ENCODE measurements around the gene LHX4. TPM values are rescaled to one million over a fixed set of nuclear protein-coding genes. Genes with fewer than 3 reads are reported as not detected.

The LHX4 gene
- polyA plus RNA-seq, 5 donors = 3.1 to 5.1 (median 4.1) TPM

DNA sequence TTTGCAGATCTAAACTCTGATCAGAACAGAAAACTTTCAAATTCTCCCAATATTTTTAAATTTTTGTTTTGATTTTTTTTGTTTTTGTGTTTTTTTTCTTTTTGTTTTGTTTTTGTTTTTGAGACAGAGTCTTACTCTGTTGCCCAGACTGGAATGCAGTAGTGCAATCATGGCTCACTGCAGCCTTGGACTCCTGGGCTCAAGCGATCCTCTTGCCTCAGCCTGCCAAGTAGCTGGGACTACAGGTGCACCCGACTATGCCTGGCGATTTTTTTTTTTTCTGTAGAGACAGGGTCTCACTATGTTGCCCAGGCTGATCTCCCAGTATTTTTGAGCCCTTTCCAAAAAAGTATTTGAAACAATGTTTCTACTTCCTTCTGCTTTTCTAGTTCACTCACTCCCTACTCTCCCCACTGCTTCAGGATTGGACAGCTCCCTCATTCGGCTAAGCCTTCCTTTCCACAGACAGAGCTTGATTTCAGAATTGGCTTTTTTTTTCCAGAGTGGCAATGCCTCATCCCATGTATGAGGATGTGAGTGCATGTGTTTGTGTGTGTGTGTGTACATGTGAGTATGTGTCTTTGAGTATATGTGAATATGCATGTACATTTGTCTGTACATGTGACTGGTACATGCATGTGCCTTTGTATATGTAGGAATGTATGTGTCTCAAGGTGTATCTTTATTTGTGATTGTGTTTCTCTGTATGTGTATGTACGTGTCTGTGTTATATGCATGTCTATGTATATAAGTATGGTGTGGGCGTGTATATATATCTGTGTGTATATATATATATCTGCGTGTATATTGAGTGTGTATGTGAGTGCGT, 11.9 kb downstream of the LHX4 start:
- DNase-seq = no peak

DNA sequence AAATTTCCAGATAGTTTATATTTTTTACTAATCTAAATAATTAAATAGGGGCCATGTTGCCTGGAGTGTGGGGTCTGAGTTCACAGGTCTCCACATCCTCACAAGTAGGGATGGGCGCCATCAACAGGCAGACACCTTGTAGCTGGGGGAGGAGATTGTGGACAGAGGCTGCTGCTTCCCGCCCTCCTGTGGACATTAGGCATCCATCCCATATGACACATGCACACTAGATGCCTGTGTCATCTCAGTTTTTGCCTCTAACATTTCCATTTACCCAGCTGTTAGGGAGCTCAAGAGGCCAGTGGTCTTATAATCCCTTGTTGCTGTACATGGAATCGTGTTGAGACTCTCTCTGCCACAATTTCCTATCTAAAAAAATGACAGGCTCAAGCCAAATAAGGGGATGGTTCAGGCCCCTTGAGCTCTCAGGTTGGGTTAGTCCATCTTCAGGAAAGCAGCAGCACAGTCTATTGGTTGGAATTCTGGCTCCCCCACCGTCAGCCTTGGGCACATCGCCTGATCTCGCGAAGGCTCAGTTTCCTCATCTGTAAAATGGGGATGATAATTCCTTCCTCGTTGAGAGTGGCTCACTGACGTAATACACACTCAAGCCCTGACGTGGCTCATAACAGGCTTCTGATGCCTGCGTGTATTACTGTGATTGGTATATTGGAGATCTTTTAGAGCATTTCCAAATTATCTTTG, 13.6 kb downstream of the LHX4 start:
- no peak for DNase-seq

DNA sequence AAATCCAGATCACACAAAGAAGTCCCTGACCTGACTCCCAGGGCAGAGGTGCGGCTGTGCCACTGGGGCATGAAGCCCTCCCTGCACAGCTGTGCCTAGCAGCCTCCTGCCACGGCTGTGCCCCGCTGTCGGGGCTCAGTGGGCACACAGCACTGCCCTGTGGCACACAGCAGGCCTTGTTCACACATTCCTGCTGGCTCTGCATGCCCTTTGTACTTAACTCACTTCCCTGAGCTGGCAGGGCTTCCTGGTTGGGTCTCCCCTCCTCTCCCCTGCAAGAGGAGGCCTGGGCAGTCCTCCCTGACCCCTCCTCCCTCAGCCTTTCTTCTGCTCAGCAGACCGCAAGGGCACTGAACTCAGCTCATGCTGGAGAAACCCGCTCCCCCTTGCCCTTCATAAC, 14.8 kb downstream of the LHX4 start:
- DNase-seq = no peak

DNA sequence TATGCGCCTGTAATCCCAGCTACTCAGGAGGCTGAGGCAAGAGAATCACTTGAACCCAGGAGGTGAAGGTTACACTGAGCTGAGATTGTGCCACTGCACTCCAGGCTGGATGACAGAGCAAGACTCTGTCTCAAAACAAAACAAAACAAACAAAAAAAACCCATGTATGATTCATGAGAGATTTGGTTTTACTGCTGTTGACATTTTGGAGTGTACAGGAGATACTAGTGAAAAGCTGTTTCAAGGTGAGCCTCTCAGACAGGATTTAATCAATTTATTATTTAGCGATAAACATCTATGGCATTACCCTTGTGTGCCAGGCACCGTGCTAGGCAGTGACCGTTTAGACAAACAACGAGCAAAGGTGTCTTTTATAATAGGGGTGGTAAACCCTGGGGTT, 16.5 kb downstream of the LHX4 start:
- no peak for DNase-seq

DNA sequence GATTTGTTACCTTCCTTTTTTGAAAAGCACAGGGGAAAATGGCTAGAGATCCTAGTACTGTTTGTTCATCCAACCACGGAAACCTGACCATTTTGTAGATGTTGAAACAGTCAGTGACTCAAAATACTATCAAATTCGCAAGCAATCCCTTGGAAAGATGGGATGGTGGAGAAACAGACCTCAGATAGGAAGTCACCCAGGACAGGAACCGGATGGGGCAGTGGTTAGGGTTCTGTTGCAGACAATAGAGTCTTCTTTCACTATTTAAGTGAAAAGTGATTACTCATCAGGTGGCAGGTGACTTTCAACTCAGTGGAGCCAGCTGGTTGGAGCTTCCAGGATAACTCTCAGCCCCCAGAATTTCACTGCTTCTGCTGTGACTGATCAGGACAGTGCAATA, 17.0 kb downstream of the LHX4 start:
- no peak for DNase-seq

DNA sequence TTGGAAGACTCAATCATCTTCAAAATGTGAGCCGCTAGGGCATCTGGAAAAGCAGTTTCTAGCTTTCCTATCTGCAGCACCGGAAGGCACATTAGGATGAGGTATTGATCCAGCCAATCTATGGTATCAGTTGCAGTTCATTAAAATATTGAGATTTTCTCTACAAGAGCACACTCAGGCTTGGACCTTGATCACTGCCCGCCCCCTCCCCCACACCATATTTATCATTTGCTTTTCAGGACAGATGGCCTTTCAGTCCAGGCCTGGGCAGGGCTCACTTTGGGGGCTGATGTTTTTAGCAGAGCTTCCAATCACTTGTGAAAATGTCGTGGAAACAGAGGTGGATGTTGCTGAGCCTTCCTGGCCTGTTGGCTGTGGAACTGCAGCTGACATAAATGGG, 17.5 kb downstream of the LHX4 start:
- no peak for DNase-seq

DNA sequence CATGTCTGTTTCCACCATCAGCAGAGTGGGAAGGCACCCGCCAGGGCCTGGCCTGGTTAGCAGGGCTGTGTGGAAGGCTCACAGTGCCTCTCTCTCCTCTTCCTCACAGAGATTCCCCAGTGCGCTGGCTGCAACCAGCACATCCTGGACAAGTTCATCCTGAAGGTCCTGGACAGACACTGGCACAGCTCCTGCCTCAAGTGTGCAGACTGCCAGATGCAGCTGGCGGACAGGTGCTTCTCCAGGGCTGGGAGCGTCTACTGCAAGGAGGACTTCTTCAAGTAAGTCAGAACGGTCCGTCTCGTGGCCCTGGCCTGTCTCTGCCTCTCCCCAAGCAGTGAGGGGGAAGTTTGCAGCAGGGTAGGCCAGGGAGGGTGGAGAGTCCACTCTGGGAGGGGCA, 18.1 kb downstream of the LHX4 start:
- no peak for DNase-seq

DNA sequence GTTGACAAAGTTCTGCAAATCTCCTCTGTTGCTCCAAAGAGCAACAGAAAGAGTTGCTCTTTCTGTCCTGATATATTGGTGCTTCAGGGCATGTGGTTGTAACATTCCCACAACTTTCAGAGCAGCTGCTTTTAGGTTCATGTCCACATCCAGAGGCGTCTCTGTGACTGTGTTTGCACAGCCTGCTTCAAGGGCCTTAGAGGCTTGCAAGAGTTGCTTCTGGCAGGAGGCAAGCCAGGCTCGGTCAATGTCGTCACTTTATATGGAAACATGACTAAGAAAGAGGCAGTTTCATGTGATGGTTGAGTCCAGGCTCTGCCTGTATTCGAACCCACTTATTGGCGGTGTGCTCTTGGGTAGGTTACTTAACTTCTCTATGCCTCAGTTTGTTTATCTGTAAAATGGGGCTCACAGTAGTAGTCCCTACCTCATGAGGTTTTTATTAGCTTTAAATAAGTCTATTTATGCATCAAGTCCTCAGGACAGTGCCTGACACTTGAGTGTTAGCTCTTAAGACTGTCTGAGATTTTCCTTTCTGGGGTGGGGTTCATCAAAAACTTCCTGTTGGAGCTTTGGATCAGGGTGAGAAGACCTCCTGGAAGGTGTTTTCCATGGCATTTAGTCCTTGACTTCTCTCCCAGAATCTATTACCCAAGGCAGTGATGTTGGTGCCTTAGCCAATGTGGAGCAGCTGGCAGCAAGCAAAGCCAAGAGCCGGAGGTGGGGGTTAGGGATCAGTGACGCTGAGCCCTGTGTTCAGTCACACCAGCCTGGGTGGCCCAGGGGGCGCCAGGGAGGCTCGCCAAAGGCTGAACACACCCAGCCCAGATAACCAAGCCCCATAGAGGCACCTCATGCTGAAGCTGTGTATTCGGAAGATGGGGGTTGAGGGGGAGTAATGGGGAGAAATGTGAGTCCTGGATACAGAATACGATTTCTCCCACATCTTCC, 18.9 kb downstream of the LHX4 start:
- DNase-seq = no peak

DNA sequence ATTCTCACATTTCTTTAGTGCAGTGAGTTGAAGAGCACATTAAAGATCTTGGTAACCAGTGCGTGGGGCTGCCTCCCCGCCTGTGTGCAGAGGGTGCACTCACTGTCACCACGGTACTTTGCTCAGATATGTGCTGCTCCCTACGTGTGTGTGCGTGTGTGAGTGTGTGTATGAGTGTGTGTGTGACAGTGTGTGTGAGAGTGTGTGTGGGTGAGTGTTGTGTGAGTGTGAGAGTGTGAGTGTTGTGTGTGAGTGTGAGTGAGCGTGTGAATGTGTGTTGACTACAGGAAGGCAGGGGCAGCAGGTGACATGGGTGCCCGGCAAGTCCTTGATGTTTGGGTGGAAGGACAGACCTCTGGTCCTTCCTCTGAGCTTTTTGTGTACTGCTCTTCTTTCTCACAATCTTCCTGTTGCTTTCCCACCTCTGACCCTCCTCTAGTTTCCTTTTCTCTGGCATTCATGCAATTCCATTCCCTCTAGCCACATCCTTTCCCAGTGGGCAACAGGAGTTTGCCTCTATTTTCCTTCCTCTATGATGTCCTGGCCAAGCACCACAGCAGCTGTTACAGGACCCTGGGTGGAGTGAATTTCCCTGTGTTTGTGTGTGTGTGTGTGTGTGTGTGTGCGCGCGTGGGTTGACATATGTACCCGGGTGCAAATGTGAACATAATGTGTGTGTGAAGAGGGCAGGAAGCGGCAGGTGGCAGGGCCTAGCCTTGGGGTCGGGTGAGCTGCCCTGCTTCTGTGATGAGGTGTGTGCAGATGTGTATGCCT, 19.8 kb downstream of the LHX4 start:
- DNase-seq = no peak

DNA sequence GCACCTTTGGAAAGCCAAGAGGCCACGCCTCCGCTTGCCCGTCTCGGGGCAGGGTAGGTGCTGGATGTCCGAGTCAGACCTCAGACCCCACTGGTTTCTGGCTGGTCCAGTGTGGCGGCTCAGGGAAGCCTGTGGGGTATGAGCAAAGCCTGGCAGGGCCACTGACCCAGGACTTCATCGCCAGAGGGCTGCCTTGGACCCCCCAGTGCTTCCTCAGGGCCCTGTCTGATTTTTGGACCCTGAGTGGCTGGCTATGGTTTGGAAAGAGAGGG, 20.4 kb downstream of the LHX4 start:
- DNase-seq = no peak

DNA sequence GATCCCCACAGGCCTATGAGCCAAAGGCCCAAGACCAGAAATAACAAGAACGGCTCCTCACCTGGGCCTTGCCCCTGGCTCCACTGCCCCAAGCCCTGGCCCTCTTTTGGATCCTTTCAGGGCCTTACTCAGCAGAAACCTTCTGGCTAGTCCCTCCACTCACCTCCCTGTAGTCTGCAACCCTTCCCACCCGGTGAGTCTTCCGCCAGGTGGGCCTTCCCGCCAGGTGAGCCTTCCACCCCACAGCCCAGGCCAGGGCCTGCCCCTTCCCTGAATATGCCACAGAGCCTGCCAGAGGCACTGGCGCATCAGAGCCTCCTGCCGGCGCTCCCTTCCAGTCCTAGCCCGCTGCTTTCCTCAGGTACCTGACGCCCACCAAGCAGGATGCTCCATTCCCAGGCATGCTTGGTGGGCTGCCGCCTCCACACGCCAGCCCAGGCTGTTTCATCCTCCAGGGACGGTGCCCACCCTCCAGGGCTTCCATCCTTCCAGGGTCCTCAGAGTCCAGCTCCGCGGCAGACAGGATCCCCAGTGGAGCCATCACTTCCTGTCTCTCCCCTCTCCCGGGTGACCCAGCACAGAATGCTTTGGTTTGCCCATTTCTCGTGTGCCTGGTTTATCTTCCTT, 20.9 kb downstream of the LHX4 start:
- DNase-seq = no peak

DNA sequence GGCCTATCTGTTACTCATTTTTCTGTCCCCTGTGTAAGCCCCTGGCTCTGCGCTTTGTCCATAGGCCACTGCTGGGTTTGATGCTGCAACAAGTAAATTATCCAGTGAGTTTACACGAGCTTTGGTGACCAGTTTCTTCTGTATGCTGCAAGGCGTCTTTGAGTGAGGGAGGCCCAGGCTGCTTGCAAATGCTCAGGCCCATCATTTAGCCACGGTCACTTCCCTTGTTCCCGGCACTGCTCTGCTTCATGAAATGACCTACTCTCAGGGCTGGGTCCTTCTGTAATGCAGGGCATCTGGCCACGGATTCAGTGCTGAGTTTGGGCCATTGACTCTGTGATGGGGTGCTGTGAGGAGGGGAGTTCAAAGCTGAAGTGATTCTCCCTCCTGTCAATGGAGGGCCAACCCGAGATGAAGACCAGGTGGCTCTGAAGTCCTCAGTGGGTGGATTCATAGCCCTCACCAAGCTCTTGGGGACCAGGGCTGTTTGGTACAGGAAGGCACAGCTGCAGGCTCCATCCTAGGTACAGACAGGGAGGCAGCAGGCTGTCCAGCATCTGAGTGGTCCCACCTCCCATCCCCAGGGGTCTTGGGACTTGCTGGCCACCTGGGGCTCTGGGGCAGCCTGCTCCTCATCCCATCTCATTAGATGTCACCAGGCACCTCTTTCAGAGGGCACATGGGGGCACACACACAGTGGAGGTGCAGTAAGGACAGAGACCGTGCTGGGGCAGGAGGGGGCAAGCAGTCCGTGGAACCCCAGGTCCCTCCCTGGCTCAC, 21.7 kb downstream of the LHX4 start:
- no peak for DNase-seq

DNA sequence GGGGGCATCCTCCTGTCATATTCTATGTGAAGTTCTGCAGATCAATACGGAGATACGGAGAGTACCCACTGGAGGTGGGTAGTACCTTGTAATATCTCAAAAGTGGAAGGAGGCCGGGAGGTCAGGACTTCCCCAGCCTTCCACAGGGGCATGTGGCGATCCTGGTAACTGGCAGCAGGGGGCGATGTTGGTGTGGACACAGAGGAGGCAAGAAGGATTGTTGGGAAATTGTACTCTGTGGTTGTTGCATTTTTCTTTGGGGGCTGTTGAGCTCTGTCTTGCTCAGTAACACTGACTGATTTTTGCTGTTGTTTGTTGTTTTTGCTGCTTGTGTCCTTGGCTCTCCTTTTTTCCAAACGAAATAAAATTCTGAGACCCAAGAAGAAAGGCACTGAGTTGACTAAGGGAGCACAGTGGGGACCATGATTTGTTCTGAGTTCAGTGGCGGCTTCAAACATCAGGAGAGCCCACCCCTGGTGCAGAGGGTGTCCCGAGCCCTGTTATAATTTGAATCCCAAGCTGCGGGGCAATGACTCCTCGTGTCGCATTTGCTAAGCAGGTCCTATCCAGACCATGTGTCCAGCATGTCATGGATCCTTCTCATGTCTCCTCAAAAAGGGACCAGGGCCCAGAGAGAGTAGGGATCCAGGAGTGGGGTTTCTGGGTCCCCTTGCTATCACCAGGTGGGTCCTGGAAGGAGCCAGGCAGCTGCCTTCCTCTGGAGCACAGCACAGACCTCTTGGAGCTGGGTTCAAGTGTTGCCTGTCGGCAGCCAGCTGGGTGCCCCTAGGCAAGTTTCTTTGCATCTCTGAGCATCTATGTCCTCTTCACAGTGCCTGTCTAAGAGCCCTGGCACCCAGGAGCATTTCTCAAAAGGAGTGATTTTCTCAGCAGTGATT, 22.8 kb downstream of the LHX4 start:
- no peak for DNase-seq

DNA sequence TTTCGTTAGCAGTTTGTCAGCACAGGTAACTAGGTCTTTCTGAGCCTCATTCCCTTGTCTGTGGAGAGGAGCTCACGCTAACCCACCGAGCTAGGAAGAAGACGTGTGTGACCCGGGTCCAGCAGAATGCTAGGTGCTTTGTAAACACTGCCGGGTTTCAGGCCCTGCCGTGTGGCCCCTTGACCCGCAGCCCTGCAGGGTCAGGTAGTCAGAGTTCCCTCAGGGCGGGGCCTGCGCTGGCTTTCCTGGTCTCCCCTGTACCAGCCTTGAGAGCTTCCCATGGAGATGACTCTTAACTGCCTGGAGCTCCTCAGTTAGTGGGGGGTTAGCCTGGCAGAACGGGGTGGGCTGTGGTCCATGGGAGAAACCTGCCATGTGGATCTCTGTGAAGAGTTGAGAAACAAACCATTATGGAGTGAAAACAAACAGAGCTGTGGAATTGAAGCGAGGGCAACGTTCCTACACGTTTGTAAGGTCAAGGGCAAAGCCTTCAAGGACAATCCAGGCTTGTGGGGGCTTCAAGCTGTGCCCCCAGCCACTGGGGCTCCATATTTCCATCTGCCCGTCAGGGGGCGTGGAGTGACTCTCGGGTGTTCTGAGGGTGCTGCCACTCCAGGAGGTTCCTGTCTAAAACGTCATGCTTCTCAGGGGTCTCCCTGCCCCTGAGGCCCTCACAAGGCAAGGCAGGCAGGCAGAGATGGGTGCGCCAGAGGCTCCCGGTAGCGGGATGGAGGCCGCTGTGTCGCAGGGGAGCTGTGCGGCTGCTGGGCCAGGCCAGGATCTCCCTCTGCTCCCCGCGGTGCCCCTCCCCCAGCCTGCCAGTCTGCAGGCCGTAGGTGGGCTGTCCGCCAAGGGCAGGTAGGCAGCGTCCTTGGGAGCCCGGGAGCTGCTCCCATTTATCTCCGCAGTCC, 23.8 kb downstream of the LHX4 start:
- DNase-seq = no peak

DNA sequence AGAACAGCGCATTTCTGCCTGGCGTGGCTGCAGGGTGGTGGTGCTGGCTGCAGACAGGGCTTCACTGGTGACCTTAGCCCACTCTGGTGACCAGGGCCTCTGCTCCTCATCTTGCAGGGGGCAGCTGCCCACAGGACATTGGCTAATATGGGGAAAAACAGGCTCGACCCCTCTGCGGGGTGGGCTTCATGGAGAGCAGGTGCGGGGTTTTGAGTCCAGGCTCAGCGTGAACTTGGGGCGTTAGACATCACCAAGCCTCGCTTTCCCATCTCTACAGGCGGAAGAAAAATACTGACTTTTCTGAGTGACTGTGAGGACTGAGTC, 24.4 kb downstream of the LHX4 start:
- no peak for DNase-seq

DNA sequence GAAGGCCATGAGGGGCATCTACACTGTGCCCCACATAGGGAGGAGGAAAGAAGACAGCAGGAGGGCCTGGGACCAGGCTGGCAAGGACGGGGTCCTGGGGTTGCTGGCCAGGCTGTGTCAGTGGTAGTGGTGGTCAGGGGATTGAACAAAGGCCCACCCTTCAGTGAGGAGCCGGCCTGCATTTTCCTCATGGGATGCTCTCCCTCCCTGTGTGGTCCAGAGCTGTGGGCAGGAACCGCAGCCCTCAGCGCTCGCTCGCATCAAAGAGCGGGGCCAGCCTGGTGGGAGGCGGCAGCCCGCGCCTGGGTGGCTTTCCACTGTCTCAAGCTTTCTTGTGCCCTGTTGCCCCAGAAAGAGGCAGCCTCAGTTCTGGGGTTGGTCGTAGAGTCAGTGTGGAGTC, 24.8 kb downstream of the LHX4 start:
- DNase-seq = no peak

DNA sequence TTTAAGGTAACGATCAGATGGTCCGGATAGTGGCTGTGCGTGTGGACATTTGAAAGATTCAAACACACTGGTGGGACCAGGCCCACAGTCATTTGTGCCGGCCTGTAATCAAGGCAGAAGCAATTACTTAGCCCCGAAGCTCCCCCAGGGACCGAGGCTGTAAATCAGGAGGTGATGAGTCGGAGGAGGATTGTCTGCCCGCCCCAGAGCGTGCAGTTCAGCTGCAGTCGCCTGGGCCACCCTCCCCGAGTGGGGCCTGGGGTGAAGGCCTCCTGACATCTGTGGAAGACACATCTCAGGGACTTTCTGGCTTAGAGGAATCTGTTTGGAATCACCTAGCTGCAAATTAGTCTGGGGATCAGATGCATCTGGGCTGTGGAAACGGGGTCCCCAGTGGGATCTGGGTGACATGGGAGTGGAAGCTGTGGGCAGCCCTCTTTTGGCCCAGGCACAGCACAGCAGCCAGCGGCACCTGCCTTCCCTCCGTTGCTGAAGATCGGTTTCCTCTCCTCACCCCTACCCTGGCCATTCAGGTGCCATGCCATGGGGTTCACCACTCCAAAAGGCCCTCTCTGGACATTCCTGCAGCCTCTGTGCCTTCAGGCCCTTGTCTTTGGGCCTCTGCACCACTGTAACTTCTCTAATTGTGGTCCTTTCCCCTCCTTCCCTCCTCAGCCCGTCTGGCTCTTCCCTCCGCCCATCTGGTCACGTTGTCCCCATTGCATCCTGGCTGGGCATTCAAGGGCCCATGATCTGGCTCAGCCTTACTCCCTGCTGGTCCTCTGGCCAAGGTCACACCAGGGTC, 25.7 kb downstream of the LHX4 start:
- no peak for DNase-seq

Measured in right lung (tissue), 5 donors.